Effector CD4-positive, alpha-beta T cell (primary cell): ENCODE measurements around the gene NBAS.
"Not testable (repeated sequence)": the region's sequence is repeated elsewhere in the genome, so short reads cannot be mapped to it uniquely, and the experiment has no call there.

Experiments
- DNase-seq: peaks from one replicate; pipeline ENCODE4 v3.0.0-alpha.2; 2020

The NBAS gene

DNA sequence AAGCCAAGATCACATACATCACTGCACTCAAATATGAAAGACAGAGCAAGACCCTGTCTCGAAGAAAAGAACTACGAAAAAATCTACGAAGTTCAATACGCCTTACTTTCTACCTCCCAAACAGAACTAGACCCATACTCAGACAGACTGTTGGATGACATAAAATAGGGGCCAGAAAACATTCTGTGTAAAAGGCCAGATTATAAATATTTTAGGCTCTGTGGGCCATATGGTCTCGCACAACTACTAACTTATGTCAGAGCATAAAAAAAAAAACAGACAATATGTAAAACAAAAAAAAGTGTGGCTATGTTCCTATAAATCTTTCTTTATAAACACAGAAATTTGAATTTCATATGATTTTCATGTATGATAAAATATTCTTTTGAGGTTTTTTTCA, 40.8 kb downstream of the NBAS start:
- DNase-seq: no peak

DNA sequence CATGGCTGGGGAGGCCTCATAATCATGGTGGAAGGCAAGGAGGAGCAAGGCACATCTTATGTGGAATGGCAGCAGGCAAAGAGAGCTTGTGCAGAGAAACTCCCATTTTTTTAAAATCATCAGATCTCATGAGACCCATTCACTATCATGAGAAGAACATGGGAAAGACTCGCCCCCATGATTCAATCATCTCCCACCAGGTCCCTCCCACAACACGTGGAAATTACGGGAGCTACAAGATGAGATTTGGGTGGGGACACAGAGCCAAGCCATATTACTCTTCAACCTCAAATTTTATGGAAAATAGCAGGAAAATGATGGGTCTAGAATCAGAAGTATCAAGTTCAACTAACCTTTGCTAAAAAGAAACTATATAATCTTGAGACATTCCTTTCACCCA, 42.4 kb downstream of the NBAS start:
- not testable (repeated sequence) for DNase-seq

DNA sequence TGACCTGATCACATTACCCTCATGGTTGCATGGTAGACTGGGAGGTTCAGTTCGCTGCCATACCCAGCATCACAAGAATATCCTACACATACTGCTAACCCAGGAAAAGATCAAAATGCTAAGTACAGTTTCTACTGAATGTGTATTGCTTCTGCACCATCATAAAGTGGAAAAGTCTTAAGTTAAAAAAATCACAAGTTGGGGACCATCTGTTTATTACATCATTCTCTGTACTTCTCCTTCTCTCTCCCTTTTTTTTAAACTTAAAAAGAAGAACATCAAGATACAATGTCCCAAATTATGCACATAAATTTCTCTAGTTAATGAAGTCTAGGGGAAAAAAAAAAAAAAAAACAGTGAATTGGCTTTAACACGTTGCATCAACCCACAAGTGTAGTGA, 43.3 kb downstream of the NBAS start:
- DNase-seq: no peak

DNA sequence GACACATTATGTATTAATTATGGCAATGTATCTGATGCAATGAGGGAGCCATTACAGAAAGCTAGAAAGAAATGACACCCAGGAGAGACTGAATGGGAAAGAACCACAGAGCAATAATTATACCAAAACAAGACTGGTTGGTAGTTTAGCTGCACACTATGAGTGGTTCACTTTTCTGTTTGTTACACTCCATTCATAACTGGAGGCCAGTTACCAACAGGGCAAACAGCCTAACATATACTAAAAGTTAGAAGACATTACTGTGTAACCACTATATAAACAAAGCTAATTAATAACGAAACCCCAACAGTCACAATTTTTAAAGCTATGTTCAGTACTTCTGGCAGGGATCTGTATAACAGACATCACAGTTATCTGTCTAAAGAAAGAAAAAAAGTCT, 49.4 kb downstream of the NBAS start:
- no peak for DNase-seq

DNA sequence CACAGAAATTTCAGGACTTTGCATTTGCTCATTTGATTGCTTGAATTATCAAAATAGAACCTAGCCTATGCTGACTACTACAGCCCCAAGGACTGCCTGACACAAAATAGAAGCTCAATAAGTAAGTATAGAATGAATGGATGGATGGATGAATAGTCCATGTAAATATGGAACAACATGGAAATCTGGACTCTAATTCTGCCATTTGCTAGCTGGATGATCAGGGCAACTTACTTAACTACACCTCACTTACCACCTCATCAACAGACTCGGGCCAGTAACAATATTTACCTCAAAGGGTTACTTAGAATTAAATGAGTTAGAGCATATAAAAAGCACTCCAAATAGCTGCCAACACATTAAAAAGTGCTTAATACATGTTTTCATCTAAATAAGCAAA, 50.6 kb downstream of the NBAS start:
- no peak for DNase-seq

DNA sequence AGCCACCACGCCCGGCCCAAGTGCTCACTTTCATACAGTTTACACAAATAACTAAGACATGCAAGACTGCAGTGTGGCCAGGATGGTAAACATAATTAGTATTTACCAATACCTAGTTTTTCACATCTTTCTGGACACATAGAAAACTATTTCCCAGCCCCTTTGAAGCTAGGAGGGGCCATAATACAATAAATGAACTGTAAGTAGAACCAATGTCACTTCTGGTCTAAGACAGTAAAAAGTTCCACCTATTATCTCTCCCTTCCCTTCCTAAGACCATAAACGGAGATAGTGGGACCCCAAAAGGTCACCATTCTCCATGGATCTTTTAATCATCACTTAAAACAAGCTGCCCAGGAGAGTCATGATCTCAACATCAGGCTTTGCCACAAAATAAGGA, 51.0 kb downstream of the NBAS start:
- no peak for DNase-seq

DNA sequence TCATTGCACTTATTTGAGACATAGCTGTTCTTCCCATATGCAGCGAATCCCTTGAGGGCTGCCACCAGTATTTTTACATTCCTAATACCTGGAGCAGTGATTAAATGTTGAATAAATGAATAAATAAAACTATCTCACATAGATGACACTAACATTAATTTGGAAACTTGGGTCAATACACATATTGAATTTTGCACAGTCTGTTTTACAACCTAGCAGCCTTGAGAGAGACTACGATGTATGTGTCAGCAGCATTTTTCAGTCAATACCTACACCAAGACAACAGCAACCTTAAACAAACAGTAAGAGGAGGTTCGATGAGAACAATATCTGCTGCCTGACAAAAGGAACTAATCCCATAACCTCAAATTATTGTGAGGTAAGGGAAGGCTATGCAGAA, 53.4 kb downstream of the NBAS start:
- no peak for DNase-seq

DNA sequence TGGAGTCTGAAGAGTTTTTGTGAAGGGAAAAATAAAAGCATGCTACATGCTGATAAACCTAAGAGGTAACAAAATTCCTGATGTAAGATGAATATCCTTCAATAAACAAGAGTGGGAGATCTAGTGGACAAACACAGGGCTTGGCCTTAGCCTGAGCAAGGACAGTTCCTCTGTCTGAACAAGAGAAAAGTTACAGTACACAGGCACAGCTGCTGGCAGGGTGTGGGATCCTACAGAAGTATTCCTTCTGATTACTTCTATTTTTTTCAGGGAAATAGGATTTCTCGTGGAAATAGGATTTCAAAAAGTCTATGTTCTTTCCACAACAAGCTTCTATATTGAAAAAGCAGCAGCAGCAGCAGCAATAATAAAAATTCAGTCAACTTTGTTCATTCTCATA, 54.1 kb downstream of the NBAS start:
- no peak for DNase-seq

DNA sequence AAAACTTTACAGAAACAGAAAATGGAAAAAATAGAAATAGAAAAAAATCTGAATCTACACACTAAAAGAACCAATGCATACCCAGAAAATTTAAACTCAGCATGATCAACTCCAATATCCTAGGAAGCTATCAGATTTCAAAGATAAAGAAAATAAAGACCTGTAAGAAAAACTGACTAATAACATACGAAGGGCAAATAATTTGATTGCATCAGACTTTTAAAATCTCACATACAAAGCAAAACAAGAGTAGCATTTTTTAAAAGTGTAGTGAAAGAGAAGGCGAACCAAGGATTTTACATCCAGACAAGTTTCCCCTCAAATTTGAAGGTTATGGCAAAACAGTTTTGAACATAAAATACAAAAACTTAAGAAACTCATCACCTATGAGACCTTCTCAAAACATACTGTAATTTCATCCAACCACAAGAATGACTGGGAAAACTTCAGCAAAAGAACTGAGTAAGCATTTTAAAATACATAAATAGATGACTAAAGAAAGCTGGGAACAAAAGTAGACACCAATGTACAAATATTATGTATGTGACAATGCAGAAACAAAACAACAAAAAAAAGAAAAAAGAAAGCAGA, 54.8 kb downstream of the NBAS start:
- DNase-seq: no peak

DNA sequence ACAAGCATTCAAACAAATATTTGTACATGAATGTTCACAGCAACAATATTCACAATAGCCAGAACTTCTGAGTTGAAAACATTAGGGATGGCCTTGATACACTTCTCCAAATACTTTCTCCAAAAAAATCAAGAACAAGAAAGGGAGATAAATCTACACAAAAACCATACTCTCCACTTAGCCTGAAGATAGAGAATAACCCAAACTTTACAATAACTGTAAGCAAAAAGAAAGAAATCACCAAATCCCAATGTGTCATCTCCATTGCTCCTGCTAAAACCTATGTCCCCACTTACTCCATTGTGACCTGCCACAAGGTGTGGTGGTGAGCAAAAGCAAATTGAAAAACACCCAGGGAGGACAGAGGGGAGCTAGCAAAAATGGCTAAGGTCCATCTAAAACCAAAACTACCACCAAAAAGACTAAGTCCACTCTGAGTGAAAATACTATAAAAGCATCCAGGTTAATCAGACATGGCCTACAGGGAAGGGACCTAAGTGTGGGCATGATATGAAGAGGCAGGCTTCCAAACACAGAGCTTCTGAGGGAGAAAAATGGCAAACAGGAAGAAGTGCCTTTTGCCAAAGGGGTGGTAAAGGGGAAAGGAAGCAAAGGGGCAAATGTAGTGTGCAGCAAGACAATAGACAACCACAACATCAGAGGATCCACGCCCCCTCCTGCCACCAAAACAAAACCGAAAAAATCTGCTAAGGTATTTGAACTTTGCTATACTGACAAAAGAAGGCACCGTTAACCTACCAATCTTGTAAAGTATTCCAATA, 56.1 kb downstream of the NBAS start:
- DNase-seq: no peak

DNA sequence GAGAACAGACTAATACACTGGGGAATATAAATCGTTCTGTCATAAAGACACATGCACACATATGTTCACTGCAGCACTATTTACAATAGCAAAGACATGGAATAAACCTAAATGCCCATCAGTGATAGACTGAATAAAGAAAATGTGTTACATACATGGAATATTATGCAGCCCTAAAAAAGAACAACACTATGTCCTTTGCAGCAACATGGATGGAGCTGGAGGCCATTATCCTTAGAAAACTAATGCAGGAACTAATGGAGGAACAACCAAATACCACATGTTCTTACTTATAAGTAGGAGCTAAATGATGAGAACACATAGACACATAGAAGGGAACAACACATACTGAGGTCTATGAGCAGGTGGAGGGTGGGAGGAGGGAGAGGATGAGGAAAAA, 61.9 kb downstream of the NBAS start:
- DNase-seq: not testable (repeated sequence)

DNA sequence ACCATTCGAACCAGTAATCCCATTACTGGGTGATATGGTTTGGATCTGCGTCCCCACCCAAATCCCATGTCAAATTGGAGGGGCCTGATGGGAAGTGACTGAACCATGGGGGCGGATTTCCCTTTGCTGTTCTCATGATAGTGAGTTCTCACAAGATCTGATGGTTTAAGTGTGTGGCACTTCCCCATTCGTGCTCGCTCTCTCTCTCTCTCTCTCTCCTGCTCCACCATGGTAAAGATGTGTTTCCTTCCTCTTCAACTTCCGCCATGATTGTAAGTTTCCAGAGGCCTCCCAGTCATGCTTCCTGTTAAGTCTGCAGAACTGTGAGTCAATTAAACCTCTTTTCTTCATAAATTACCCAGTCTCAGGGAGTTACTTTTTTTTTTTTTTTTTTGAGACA, 62.6 kb downstream of the NBAS start:
- DNase-seq: no peak

DNA sequence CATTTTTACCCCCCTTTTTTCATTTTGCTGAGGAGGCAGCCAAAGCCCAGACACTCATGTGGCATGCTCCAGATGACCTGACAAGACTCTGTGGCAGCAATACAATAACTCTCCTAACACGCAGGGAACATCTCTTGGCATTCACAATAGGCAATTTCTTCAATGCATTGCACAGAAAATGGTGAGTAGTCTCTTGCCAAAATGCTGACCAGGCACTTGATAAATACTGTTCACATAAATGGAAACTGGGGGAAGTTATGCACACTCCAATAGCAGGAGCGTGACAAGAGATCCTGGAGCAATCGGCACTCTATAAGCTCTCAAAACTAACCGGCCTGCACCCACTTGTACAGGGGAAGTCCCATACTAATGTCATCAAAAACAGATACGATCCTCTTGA, 66.3 kb downstream of the NBAS start:
- no peak for DNase-seq

DNA sequence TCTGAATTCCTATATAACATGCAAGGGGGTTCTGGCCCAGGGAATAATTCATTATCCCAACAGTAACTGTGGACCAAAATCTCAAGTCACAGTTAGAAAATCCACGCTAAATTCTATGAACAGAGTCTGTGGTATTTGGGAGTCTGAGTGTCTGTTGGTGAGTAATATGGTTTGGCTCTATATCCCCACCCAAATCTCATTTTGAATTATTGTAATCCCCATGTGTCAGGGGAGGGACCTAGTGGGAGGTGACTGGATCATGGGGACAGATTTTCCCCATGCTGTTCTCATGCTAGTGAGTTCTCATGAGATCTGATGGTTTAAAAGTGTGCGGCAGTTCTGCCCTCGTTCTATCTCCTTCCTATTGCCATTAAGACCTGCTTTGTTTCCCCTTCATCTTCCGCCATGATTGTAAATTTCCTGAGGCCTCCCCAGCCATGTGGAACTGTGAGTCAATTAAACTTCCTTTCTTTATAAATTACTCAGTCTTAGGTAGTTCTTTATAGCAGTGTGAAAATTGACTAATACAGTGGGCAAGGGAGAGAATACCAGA, 68.3 kb downstream of the NBAS start:
- DNase-seq: no peak

DNA sequence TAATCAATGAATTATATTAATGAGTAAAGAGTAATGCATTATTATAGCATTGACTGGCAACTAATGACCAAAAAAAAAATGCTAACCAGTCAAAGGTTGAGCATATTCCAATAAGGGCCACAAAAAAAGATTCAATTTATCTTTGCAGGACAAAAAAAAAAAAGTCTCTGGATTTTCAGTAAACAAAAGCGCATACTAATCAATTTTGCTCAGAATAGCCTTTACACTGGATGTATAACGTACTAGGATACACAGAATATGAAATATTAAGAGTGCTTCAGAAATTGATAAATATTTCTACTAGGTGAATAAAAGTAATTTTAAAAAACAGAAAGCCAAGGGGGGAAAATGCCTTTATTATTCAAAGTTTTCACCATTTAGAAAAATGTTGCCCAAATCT, 74.4 kb downstream of the NBAS start:
- DNase-seq: no peak

DNA sequence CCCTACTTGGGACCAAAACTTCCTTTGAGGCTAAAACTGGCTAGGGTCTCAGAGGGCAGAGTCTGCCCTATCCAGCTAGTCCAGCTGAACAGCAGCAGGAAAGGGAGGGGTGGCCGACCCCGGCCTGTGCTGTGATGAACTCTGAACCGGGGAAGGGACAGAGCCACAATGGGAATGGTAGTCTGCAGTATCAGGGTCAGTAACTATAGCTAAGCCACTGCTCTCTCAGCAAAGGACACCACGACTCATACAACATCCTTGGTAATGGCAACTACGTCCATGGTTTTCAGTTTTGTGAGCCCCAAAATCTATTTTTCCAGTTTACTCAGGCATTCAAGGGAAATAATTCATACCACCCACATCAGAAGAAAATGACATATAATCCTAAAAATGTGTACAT, 75.2 kb downstream of the NBAS start:
- no peak for DNase-seq

DNA sequence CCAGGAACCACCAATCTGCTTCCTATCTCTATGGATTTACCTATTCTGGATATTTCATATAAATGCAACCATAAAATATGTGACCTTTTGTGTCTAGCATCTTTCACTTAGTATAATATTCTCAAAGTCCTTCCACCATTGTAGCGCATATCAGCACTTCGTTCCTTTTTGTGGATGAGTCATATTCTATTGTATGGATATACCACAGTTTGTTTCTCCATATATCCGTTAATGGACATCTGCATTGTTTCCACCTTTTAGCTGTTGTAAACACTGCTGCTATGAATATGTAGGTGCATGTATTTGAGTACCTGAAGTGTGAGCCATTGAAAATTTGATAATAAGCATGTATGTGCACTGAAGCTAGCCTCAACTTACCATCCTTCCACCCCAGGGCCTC, 80.1 kb downstream of the NBAS start:
- DNase-seq: no peak

DNA sequence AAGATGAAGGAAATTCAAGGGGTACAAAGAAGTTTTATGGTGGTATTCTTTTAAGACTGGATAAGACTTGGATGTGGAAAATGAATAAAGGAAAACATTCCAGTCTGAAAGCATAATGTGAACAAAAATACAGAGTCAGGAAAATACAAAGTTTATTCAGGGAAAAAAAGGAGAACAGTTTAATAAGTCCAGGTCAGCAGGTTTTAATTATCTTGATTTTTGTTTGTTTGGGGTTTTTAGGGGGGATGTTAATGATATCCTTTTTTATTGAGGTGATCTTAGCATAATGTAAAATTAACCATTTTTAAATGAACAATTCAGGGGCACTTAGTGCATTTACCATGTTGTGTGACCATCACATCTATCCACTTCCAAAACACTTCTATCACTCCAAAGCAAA, 80.6 kb downstream of the NBAS start:
- no peak for DNase-seq

DNA sequence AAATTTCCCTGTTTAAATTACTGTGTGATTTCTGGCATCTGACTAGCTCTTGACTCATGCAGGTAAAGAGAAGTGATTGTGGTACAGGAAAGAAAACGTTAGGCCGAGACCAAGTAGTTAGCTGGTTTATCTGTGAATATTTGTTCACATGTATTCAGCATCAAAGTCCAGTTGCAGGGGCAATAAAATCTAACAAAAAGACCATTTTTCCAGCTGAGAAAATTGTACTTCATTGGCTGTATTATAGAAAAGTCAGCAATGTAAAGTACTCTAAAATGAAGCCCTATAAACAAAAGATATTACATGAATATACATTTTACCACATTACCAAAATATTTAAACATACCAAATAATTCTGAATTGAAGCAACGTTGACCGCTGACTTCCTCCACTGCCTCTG, 88.3 kb downstream of the NBAS start:
- DNase-seq: no peak

DNA sequence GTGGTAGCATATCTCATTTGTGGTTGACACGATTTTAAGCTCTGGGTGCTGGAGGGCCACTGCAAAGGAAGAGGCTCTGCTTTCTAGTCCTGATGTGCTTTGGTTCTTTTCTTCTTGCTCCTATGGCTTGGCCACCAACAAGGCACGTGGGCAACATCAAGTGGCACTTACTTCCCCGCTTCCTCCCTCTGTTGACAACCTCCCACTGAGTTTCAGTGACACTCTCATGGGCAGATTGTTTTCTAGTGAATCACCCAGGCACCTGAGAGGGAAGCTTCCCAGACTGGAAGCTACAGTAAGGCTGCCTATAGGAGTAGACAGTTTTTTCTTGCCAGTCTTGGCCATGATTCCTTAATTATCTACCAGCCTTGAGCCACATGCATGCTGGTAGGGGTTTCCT, 89.0 kb downstream of the NBAS start:
- DNase-seq: no peak

DNA sequence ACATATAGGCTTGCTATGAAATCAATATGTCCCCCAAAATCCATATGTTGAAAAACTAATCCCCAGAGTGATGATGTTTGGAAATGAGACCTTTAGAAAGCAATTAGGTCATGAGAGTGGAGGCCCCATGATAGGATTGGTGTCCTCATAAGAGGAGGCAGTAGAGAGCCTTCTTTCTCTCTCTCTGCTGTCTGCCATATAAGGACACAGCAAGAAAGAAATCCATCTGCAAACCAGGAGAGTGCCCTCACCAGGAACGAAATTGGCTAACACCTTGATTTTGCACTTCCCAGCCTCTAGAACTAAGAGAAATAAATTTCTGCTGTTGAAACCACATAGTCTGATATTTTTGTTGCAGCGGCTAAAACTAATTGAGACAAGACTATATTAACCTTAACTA, 89.5 kb downstream of the NBAS start:
- DNase-seq: no peak

DNA sequence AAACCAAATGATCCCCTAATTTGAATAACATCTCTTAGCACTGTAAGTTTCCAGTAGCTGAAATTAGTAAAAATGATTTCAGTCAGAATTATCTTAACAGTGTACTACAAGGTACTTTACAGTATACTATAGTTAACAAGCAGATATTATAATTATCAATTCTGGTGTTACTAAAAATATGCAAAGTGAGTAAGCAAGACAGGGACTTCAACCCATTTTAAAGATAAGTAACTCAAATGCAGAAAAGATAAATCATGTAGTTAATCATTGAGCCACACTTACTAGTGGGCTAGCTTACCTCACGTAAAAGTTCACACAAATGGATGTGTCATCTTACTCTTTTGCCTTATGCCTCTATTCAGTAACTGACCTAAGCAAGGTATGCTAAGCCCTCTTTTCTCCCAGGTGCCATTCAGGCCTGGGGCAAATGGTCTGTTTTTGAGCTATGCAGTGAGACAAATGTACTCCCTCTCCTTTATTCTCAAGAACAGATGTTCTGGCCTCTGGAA, 101.0 kb downstream of the NBAS start:
- DNase-seq: no peak

DNA sequence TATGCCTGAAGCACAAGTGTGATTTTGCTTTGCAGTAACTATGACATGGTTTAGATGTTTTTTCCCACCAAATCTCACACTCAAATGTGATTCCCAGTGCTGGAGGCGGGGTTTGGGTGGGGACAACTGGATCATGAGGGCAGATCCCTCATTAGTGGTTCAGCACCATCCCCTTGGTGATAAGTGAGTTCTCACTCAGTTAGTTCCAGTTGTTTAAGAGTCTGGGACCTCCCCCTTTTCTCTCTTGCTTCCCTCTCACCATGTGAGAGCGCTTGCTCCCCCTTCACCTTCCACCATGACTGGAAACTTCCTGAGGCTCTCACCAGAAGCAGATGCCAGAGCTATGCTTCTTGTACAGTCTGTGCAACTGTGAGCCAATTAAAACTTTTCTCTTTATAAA, 102.9 kb downstream of the NBAS start:
- no peak for DNase-seq

DNA sequence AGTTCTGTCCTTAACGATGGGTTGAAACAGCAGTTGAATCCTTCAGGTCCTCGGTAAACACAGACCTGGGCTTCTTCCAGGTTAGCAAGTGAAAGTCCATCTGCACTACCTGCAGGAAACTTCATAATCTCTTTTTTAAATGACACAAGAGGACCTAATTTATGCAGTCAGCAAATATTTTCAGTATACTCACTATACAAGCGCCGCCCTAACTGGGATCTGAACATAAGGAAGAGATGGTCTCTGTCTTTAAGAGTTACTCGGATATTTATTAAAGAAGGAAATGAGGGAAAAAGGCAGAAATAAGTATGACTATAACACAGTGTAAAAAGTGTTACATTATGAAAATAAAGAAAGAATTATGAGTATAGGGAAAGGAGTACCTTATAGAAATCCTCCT, 103.3 kb downstream of the NBAS start:
- no peak for DNase-seq

DNA sequence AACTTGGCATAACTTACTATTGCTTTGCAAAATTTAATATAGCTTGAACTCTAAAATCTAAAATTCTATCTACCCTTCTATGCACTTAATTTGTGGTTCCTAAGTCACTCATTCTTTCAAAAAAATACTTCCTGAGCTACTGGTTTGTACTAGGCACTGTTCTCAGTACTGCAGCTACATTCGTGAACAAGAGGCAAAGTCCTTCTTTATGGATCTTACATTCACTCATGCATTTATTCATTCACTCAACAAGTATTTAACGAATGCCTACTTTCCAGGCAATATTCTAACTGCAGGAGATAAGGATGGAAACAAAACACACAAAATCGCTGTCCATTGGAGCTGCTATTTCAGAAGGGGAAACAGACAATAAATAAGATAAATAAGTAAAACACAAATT, 104.8 kb downstream of the NBAS start:
- no peak for DNase-seq
